Fibroblast of upper back skin (primary cell): Measurements from ENCODE around the gene SPTLC2.
A peak's percentile ranks its signal among the peaks of the same experiment; 100 is the strongest.
"Not testable (repeated sequence)": the region's sequence is repeated elsewhere in the genome, so short reads cannot be mapped to it uniquely, and the experiment has no call there.

ENCODE experiments used
- DNase-seq: peaks from one replicate; pipeline ENCODE4 v3.0.0-alpha.2; 2013

SPTLC2 gene, protein sequence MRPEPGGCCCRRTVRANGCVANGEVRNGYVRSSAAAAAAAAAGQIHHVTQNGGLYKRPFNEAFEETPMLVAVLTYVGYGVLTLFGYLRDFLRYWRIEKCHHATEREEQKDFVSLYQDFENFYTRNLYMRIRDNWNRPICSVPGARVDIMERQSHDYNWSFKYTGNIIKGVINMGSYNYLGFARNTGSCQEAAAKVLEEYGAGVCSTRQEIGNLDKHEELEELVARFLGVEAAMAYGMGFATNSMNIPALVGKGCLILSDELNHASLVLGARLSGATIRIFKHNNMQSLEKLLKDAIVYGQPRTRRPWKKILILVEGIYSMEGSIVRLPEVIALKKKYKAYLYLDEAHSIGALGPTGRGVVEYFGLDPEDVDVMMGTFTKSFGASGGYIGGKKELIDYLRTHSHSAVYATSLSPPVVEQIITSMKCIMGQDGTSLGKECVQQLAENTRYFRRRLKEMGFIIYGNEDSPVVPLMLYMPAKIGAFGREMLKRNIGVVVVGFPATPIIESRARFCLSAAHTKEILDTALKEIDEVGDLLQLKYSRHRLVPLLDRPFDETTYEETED

DNA sequence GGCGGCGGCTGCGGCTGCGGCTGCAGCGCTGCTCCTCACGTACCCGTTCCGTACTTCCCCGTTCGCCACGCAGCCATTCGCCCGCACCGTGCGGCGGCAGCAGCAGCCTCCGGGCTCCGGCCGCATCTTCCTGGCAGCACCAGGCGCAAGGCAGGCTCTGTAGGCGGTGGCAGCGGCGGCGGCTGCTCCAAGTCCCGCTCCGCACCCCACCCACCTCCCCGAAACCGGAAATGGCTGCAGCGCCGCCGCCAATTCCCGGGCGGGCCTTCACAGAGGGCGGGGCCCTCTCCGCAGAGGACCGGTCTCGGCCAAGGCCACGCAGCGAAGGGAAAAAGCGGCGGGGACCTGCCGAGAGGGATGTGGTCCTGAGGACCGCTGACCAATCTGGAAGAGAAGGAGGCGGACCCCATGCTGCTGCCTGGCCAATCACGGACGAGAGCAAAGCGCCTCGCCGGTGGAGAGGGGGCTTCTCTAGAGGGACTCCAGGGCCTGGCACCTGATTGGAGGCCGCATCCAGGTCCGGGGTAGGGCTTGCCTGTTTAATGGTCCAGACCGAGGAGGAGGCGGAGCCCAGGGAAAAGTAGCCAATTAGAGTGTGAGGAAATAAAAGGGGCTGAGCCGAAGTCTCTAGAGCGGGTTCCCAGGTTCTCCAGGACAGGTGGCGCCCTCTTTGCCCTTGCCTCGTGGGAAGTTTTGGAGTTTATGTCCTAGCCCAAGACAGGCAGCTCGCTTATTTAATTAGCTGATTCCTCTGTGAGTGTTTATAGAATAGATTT is at the start of gene SPTLC2:
Gene SPTLC2 (minus strand): TSS at position 184 of the 776 bp plus-strand sequence. CDS start 58 bp downstream, at position 126.
- peak; percentile 99 for DNase-seq

DNA sequence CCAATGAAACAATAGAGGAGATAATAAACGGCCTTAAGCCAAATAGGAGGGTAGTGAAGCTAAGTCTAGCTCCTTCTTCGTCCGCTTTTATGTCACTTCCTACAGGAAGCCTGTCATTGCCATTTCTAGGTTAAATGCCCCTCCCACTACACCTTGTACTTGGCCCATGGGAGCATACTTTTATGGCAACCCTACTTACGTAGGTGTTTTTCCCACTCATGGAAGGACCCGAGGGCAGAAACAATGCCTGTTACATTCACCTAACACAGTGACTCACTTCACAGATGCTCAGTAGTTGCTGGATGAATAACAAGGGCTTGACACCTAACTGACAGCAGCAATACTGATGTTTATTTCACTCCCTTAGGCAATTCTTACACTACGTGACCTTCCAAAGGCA is 46.9 kb upstream of the SPTLC2 start:
- DNase-seq = no peak

DNA sequence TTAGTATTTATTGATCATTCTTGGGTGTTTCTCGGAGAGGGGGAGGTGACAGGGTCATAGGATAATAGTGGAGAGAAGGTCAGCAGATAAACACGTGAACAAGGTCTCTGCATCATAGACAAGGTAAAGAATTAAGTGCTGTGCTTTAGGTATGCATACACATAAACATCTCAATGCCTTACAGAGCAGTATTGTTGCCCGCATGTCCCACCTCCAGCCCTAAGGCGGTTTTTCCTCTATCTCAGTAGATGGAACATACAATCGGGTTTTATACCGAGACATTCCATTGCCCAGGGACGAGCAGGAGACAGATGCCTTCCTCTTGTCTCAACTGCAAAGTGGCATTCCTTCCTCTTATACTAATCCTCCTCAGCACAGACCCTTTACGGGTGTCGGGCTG is 45.1 kb upstream of the SPTLC2 start:
- not testable (repeated sequence) for DNase-seq

DNA sequence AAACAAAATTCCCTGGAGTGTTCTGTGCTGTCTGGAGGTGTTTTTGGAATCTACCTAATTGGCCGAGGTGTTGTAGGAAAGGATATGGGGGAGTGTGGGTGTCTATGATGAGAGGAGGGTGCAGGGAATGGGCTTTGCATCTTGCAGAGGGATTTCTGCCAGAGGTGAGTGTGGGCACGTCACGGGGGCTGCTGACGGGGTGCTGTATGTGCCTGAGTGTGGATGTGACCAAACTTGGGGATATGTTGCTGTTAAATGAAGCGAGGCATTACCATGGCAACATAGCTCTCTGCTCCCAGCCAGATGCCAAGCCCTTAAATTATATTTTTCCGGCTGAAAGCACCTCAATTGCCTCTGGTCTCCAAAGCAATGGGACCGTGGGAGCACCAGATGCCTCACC is 44.3 kb upstream of the SPTLC2 start:
- no peak for DNase-seq

DNA sequence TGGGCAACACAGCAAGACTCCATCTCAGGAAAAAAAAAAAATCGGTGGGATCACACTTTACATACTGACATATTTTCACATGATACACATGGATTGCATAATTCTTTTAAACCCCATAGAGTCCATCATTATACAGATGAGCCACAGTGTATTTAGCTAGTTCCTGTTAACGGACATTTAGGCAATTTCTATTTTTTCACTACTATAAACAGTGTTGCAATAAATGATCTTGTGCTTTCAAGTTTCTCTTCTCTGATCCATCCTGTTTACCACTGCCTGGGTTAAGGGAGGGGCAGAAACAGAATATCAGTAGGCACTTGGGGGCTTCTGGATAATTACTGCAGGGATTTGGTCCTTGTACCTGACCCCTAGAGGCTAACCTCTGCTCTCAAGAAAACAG is 43.4 kb upstream of the SPTLC2 start:
- DNase-seq = no peak

DNA sequence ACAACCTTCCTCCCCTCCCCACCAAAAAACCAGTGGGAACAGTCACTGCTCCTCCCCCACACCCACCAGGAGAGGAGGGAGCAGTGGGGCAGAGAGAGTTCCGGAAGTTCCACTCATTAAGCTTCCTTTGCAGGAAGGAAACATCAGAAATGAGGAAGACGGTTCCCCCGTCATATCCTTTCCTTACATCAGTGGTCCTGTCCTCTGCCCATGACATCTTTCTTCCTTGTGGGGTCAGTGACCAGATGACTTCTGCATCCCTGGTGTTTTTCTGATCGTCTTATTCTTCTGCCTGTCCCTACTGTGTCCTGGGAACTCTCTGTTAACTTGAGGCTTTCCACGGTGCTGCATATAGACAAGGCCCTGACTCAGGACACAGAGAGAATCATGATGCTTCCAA is 40.8 kb upstream of the SPTLC2 start:
- DNase-seq = no peak

DNA sequence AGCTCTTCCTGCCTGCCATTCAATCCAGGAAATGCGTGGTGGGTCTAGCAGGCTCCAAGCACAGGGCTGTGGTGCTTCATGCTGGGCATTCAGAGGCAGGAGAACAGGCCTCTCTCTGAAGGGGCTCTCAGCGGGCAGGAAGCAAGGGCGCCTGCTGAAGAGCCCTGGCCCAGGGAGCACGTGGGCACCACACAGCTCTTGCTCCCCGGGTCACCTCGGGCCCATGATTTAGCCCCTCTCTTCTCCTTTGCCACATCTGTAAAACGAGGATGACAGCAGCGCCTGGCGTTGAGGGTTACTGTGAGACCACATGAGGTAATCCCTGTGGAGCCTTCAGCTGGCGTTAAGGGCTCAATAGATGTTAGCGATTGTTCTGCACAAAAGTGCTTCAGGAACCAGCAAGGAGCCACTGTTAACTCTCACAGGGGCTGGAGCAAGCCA is 37.6 kb upstream of the SPTLC2 start:
- no peak for DNase-seq

DNA sequence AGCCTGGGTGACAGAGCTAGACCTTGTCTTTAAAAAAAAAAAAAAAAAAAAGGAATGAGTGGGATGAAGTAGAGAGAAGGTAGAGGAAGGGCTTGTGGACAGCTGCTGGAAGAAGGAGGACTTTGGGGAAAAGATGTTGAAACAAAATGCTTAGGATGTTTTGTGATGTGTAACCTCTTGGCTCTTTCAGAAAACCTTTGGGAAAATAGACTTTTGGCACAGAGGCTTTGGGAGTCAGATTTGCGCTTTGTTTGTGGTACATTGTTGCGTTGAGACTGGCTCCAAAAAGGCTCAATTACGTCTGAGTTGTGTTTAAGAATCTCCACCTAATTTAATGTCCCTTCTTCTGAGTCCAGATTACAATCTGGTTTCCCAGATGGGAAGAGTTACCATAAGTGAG is 32.9 kb upstream of the SPTLC2 start:
- no peak for DNase-seq

DNA sequence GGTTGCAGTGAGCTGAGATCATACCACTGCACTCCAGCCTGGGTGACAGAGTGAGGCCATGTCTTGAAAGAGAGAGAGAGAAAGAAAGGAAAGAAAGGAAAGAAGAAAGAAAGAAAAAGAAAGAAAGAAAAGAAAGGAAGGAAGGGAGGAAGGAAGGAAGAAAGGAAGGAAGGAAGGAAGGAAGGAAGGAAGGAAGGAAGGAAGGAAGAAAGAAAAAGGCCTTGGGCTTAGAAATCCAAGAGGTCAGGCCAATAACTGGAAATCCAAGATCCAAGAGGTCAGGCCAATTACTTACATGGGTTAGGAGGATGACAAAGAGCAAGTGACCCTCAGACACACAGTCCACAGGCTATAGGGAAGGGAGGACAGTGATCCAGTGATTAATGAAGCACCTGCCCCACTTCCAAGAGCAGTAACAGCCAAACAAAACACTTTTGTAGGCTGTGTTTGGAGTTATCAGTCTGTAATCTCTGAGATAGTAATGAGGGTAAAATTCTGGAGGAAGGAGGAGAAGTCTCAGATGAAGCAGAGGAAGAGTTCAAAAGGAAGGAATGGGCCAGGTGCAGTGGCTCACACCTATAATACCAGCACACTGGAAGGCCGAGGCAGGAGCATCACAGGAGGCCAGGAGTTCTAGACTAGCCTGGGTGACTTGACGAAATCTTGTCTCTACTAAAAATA is 32.2 kb upstream of the SPTLC2 start:
- DNase-seq = no peak

DNA sequence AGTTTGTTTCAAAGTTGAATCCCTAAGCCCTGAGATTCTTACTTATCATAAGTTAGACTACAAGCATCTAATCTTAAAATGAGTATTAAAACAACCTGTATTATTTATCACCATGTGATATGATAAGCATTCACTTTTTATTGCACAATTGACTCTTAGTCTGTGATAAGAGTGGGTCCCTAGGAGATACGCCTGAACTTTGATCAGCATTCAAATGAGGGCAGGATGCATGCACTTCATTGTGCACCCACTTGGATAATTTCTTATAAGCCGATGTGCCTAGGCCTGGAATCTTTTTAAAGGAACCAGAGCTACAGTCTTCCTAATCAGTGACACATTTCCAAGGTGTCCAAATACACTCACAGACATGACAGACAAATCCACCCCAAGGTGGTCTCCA is 31.4 kb upstream of the SPTLC2 start:
- DNase-seq = no peak

DNA sequence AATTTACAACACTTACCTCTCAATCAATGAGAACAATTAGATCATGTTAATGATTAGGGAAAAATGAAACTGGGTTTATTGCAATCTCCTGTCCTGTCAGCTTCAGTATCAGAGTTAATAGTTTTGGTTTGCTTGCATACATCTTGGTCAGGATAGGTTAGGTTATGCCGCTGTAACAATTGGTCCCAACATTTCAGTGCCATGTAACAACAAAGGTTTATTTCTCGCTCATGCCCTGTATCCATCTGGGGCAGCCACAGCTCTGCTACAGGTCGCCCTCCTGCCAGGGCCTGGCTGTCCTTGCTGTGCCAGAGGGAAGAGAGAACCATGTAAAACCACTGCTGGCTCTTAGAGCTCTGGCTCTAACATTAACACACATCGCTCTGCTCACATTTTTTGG is 30.5 kb upstream of the SPTLC2 start:
- no peak for DNase-seq

DNA sequence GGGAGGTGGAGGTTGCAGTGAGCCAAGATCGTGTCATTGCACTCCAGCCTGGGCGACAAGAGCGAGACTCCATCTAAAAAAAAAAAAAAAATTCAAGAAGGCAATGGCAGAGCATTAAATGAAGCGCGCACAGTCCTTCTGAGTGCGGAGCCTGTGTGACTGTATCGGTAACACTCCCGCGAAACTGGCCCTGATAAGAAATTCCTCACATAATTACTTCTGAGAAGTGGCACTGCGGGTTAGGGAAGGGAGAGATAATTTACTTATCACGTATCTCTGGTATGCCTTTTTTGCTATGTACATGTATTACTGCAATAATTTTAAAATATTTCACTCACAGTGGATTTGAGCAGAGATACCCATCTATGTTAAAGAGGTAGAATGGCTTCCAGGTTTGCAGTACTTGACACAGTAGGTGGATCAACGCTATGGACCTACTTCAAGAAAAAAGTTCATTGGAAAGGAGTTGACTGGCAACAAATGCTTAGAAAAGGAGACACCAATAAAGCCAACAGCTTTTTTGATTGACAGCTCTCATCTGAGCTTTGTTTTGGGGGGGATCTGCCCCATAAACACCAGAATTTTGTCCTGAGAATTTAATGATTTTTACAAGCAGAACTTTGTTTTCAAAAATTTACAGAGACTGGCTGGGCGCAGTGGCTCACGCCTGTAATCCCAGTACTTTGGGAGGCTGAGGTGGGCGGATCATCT is 29.2 kb upstream of the SPTLC2 start:
- no peak for DNase-seq

DNA sequence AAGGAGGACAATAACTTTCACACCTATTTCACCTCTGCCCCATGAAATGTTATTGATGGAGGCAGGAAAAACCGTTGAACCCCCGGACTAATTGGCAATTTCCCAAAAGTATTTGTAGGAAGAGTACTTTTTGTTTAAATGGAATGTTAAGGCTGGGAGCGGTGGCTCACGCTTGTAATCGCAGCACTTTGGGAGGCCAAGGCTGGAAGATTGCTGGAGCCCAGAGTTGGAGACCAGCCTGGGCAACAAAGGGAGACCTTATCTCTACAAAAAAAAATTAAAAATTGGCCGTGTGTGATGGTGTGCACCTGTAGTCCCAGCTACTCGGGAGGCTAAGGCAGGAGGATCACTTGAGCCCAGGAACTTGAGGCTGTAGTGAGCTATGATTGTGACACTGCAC is 26.0 kb upstream of the SPTLC2 start:
- DNase-seq = no peak

DNA sequence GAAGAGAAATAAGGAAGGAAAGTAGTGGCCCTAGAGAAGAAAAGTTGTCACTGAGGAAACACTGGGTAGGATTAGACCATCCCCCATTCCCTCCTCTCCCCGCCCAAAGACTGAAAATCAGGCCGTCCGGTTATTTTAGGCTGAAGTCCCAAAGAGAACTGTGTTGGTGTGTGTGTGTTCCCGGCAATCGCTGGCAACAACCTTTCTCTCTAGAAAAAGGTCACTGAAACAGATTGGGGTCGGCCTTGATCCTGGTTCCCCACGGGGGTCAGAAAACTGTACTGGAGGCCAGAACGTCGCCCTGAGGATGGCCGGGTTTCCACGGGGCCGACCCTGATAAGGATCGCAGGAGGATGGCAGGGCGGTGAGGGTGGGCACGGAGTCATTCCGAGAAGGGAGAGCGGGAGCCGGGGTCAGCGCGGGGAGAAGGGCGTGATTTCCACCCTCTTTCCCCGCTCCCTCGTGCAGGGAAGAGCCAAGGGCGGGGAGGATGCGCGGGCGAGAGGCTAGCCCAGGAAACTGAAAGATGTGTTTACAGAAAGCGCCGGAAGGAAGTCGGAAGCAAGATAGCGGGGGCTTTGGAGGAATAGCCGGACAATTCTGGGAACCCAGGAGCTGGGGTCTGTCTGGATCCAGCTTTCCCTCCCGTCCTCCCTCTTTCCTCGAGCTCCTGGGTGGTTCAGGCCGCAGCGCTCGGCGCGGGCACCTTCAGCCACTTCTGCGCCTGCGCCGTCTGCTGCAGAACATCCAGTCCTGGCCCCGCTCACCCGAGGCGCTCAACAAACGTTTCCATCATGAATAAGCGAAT is 25.3 kb upstream of the SPTLC2 start:
- peak; percentile 65 for DNase-seq

DNA sequence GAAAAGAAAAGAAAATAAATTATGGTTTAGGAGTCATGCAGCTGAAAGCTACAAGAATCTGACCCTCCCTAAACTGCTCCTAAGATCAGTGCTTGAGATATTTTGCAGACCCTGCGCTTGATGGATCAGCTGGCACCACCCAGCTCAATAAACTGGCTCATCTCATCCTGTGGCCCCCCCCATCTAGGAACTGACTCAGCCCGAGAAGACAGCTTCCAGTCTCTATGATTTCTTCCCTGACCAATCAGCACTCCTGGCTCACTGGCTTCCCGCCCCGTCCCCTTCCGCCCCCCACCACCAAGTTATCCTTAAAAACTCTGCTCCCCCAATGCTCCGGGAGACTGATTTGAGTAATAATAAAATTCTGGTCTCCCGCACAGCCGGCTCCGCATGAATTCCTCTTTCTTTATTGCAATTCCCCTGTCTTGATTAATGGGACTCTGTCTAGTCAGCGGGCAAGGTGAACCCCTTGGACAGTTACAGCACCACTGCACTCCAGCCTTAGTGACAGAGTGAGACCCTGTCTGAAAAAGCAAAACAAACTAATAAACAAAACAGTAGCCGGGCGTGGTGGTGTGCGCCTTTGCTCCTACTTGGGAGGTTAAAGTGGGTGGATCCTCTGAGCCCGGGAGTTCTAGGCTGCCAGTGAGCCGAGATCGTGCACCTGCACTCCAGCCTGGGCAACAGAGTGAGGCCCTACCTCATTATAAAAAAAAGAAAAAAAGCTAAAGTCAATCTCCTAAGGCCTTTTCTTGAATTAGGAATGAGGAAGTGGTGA is 24.5 kb upstream of the SPTLC2 start:
- peak; percentile 27 for DNase-seq

DNA sequence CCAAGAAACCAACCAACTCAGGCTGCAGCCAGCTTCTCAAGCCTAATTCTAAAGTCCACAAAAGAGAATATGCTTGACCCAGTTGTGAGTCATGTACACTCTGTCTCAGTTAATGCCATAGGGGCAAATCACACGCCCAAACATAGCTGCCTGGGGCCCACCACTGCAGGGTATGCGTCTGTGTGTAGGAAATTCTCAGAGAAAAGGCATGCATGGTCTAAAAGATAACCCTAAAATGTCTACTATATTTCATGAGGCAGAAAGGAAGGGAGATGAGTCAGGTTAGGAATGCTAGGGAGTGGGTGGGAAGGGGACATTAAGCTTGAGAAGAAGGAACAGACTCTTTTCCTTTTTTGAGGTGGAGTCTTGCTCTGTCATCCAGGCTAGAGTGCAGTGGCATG is 22.3 kb upstream of the SPTLC2 start:
- DNase-seq = peak; percentile 92

DNA sequence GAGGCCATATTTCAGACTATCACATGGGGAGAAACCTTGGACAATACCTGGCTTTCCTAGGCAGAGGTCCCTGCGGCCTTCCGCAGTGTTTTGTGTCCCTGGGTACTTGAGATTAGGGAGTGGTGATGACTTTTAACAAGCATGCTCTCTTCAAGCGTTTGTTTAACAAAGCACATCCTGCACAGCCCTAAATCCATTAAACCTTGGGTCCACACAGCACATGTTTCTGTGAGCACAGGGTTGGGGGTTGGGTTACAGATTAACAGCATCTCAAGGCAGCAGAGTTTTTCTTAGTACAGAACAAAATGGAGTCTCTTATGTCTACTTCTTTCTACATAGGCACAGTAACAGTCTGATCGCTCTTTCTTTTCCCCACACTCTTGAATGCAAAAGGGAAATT is 19.4 kb upstream of the SPTLC2 start:
- not testable (repeated sequence) for DNase-seq

DNA sequence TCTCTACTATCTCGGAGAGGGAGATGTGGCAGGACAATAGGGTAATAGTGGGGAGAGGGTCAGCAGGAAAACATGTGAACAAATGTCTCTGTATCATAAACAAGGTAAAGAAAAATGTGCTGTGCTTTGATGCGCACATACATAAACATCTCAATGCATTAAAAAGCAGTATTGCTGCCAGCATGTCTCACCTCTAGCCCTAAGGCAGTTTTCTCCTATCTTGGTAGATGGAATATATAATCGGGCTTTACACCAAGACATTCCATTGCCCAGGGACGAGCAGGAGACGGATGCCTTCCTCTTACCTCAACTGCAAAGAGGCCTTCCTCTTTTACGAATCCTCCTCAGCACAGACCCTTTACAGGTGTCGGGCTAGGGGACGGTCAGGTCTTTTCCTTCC is 19.0 kb upstream of the SPTLC2 start:
- DNase-seq = not testable (repeated sequence)

DNA sequence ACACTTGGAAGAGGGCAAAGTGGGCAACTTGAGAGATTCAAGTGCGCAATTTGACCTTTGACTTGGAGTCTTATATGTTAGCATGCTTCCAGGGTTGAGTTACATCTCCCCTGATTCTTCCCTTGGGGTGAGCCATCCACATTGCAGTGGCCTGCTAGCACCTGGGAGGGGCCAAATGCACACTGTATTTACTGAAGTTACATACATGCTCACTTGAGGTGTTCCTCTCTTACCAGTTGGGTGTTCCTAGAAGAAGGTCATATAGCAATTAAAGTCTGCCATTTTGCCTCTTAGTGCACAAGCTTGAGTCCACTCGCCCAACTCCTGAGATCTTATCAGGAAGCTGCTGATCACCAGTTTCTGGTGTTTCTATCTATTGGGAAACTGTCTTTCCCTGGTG is 13.7 kb upstream of the SPTLC2 start:
- DNase-seq = no peak

DNA sequence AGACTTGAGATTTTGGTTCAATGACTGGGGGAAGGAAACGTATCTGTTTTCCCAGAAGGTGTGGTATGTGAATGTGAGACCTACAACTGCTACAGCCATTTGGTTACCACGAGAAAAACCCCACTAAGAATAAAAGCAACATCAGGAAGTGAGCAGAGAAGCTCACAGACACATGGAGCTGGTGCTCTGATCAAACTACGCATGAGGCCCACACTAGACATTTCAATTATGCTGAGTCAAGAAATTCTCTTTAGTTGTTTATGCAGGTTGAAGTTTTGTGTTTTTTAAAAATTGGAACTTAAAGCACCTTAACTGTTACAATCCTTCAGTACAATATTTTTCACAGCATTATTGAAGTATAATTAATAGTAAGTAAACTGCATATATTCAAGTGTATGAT is 8.9 kb upstream of the SPTLC2 start:
- DNase-seq = no peak

DNA sequence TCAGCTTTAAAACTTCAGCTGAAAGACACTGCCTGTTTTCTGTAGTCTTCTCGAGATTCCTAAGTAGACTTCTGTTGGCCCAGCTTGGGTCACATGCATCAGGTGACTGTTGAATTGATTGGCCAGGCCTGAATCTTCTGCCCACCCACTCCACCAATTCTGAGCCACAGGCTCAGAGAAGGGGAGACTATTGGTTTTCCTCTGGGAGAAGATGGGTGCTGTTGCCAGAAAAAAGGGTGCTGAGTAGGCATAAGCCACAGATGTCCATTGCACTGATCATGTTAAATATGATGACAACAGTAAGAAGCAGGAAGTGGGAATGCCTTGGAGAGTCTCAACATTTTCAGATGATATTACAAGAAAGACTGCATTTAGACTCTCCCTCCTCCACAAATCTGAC is 6.8 kb upstream of the SPTLC2 start:
- no peak for DNase-seq
